ENCODE measurements around the gene CUL1.

Gene CUL1

GRCh38 chr7:148698397-148699023, at the start of gene CUL1:
Gene CUL1, plus strand, starts transcription at chr7:148698903. Its CDS starts 31,220 bp downstream, at chr7:148730123.
- DNase-seq (ENCODE audit: low read depth in 1 of 2, low spot score in 1 of 2): peak; percentile 71 to 78

DNA sequence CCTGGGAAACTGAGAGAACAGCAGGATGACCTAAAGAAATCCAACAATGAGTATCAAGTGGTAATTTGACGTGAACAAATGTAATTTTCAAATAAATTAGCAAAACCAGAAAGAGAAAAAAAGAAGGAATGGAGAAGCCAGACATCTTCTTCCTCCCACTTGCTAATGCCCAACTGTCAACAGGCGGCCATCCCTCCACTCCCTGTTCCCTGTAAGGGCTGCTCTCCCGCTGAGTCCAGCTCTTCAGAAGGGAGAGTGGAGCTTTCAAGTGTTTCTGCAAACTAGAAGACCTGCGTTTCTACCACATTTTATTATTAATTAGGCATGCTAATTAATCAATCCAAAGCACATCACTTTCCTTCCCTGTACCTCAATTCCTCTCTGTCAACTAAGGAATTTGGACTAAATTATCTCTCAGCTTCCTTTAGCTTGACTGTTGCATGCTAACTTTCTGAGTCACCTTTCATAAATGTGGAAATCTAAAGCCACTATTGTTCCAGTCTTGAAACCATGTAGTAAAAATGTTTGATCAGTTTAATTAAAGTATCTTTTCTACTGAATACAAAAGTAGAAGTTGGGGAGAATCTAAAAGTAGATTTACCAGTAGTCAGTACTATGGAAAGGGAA, 48.4 kb upstream of the CUL1 start:
- no peak for DNase-seq (ENCODE audit: low read depth in 1 of 2, low spot score in 1 of 2)

- DNase-seq (ENCODE audit: low read depth in 1 of 2, low spot score in 1 of 2): no peak
These were observed 45.9 kb upstream of the CUL1 start for GRCh38 chr7:148652773-148653172.

DNA sequence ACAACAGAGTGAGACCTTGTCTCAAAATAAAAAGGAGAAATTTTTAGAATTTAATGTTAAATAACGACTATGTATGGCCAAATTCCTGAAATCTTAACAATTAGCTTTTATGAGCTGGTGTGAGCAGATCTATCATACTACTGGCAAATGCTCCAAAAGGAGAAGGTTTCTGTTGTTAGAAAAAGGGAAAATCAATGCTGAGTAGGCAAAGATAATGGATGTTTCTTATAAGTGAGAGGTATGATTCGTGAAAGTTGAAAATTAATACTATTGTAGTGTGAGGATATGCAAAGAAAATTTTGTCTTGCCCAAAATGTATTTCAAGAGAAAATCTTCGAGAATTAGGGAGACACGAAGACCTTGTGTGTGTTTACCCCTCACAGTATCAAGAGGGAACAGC, 40.8 kb upstream of the CUL1 start:
- DNase-seq (ENCODE audit: low read depth in 1 of 2, low spot score in 1 of 2): no peak

GRCh38 chr7:148661471-148661870, 37.2 kb upstream of the CUL1 start:
- no peak for DNase-seq (ENCODE audit: low read depth in 1 of 2, low spot score in 1 of 2)

DNA sequence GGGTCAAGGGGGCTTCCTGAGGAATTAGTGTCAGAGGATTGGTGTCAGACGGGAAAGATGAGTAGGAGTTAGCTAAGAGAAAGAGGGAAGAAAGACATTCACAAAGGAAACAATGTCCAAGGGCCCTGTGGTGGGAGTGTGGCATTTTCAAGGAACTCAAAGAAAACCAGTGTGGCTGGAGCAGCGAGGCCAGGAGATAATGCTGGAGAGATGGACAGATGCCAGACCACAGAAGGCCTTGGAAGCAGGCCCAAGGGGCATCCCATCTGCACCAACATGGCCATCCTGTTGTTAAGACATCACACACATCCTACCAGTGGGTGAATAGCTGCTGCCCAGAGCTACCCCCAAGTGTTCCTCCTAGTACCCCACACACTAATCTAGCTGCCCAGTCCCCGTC, 36.1 kb upstream of the CUL1 start:
- DNase-seq (ENCODE audit: low read depth in 1 of 2, low spot score in 1 of 2): no peak

- no peak for DNase-seq (ENCODE audit: low read depth in 1 of 2, low spot score in 1 of 2)
These were observed 34.4 kb upstream of the CUL1 start for GRCh38 chr7:148664324-148664723.

DNA sequence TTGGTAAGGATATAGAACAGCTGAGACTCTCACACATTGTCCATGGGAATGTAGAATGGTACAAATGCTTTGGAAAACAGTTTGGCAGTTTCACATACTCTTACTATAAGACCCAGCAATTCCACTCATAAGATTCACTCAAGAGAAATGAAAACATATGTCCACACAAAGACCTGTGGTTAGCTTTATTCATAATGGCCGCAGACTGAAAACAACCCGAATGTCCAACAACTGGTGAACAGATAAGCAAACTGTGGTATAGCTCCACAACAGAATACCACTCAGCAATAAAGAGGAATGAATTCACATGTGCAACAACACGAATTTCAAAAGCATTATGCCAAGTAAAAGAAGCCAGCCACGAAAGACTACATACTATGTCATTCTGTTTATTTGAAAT, 33.5 kb upstream of the CUL1 start:
- DNase-seq (ENCODE audit: low read depth in 1 of 2, low spot score in 1 of 2): no peak

DNA sequence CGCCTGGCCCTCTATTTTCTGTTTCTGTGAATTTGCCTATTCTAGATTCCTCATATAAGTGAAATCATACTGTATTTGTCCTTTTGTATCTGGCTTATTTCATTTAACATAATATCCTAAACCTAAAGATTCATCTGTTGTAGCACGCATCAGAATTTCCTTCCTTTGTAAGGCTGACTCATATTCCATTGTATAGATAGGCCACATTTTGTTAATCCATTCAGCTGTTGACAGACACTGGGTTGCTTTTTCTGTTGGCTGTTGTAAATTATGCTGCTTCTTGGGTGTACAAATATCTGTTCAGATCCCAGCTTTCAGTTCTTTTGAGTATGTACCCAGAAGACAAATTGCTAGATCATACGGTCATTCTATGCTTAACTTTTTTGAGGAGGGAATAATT, 28.8 kb upstream of the CUL1 start:
- no peak for DNase-seq (ENCODE audit: low read depth in 1 of 2, low spot score in 1 of 2)

DNA sequence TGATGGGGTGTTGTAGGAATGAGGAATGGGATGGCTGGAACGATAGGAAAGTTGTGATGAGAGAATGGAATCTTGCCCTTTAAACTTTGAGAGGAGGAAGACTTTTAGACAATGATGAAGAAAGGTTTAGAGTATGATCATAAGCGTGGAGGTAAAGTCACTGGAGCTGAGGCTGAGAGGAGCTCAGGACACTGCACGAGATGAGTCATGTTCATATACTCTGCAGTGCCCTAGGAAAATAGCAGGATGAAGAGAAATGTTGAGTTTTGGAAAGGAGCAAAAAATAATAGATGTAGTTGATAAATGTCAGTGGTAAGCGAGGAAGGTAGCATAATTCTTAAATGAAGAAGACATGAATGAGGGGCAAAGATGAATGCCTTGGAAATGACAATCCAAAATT, 28.3 kb upstream of the CUL1 start:
- DNase-seq (ENCODE audit: low read depth in 1 of 2, low spot score in 1 of 2): no peak

DNA sequence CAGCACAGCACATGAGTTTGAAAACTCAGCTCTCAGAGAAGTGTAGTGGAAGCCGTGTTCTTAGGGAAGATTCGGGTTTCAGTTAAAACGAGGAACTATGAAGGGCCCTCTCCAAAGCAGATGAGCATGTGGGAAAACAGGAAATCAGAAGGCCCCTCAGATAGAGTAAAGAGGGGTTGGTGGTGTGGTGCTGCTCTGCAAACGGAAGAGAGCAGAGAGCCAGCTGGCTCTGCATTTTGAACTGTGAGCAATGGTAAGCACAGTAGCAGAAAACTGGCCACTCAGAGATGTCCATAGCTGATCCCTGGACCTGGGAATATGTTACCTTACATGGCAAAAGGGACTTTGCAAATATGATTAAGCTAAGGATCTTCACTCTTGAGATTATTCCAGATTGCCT, 27.9 kb upstream of the CUL1 start:
- DNase-seq (ENCODE audit: low read depth in 1 of 2, low spot score in 1 of 2): no peak

DNA sequence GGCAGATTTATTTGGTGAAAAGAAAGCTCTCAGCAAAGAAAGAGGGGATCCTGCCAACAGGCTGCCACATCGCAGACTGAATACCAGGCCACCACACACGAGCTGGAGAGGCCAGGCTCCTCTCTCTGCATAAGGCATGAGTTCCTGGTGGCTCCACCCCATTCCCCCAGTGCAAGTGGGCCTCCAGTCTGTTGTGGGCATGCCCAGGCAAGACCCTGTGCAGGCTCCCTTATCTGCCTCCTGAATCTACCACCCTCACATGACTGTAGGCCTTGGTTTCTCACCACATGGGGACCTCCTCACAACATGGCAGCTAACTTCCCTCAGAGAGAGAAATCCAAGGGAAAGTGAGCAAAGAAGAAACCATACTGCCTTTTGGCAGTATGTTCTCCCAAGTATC, 26.7 kb upstream of the CUL1 start:
- DNase-seq (ENCODE audit: low read depth in 1 of 2, low spot score in 1 of 2): no peak

DNA sequence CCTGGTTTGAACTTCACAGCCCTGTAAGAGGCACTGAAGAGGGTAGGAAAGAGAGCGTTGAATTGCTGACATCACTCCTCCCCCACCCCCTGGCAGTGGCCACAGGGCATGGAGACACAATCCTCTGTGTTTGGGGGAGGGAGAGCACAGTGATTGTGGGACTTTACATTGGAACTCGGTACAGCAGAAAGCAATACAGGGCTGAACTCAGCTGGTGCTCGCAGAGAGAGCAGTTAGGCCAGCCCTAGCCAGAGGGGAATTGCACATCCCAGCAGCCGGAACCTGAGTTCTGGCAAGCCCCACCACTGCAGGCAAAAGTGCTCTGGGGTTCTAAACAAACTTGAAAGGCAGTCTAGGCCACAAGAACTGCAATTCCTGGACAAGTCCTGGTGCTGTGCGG, 24.0 kb upstream of the CUL1 start:
- no peak for DNase-seq (ENCODE audit: low read depth in 1 of 2, low spot score in 1 of 2)

DNA sequence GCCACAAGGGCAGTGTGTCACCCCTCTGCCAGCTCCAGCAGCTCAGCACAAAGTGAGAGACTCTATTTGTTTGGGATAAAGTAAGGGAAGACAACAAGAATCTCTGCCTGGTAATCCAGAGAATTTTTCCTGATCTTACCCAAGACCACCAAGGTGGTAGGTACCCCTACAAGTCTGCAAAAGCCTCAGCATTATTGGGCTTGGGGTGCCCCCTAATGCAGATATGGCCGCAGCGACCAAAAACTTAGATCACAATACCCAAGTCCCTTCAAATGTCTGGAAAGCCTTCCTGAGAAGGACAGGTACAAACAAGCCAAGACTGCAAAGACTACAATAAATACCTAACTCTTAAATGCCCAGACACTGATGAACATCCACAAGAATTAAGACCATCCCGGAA, 22.4 kb upstream of the CUL1 start:
- DNase-seq (ENCODE audit: low read depth in 1 of 2, low spot score in 1 of 2): no peak

DNA sequence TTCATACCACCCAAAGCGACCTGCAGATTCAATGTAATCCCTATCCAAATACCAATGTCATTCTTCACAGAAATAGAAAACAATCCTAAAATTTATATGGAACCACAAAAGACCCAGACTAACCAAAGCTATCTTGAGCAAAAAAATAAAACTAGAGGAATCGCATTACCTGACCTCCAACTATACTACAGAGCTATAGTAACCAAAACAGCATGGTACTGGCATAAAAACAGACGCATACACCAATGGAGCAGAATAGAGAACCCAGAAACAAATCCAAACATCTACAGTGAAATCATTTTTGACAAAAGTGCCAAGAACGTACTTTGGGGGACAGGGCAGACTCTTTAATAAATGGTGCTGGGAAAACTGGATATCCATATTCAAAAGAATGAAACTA, 16.9 kb upstream of the CUL1 start:
- no peak for DNase-seq (ENCODE audit: low read depth in 1 of 2, low spot score in 1 of 2)

- DNase-seq (ENCODE audit: low read depth in 1 of 2, low spot score in 1 of 2): no peak
These were observed 14.3 kb upstream of the CUL1 start for GRCh38 chr7:148684289-148684830.

GRCh38 chr7:148686312-148686937, 12.3 kb upstream of the CUL1 start:
- DNase-seq (ENCODE audit: low read depth in 1 of 2, low spot score in 1 of 2): no peak

GRCh38 chr7:148687555-148687954, 11.1 kb upstream of the CUL1 start:
- no peak for DNase-seq (ENCODE audit: low read depth in 1 of 2, low spot score in 1 of 2)

DNA sequence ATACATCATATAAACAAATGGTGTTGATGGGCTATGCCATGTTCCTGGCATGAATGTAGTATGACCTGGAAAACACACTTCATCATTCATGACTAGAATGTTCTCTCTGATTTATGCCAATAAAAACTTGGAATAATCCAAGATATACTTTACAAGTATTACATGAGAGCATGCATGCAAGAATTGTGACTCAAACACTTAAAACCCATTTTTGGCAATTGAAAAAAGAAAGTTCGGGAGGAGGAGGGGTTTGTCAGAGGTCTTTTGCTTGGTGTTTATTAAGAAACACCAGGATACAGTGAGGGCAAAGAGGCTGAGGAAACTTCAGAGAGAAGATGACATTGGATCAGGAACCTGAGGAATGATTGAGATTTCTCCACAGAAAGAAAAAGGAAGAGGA, 10.2 kb upstream of the CUL1 start:
- no peak for DNase-seq (ENCODE audit: low read depth in 1 of 2, low spot score in 1 of 2)

DNA sequence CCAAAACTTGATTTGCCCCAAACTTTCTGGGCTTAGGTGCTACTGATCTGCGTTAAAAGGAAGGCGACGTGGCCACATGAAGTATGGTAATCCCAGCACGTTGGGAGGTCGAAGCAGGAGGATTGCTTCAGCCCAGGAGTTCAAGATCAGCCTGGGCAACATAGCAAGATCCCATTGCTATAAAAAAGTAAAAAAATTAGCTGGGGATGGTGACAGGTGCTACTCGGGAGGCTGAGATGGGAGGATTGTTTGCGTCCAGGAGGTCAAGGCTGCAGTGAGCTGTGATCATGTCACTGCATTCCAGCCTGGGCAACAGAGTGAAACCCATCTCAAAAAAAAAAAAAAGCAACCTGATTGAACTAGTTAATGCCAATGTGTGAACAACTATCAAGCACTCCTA, 5.1 kb upstream of the CUL1 start:
- DNase-seq (ENCODE audit: low read depth in 1 of 2, low spot score in 1 of 2): no peak

DNA sequence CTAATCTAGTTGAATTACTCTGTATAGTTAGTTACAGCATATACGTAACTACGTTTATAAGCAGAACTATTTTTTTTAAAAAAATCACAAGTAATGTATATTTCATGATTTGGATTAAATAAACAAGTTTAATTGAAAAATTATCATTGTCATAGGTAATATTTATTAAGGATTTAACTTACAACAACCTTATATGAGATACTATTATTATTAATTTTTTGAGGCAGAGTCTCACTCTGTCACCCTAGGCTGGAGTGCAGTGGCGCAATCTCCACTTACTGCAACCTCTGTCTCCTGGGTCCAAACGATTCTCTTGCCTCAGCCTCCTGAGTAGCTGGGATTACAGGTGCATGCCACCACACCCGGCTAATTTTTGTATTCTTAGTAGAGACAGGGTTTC, 4.1 kb upstream of the CUL1 start:
- no peak for DNase-seq (ENCODE audit: low read depth in 1 of 2, low spot score in 1 of 2)

- DNase-seq (ENCODE audit: low read depth in 1 of 2, low spot score in 1 of 2): no peak
These were observed 2.8 kb upstream of the CUL1 start for GRCh38 chr7:148695953-148696352.

GRCh38 chr7:148696787-148697186, 1.9 kb upstream of the CUL1 start:
- no peak for DNase-seq (ENCODE audit: low read depth in 1 of 2, low spot score in 1 of 2)
